K562 (cell line): Measurements from ENCODE around the gene GATA1. TPM values are rescaled to one million over a fixed set of nuclear protein-coding genes. Genes with fewer than 3 reads are reported as not detected.

Experiments
- ATAC-seq: fragments of 200-7000 bp; cut with Tn5 transposase; 3 replicates; pipeline ENCODE4 v1.9.1; 2020; ENCODE audit warnings: moderate library complexity
- BruUV-seq: library from RNA; stranded (reverse); fragments of 400-500 nt; replicated peaks from 2 replicates; lab custom pipeline; 2021; lab: Mats Ljungman, UMichigan
- CTCF ChIA-PET: fragments of 300-600 bp; formaldehyde crosslinking; extraction: SDS; loops from one replicate; lab custom pipeline; 2021; ENCODE audit warnings: low intra/inter-chr PET ratio; lab: Yijun Ruan, JAX
- POLR2A ChIA-PET: fragments of 300-600, 350-650 bp; sonication (Branson Sonifier 250); formaldehyde crosslinking; extraction: SDS; loops from one replicate; lab custom pipeline; 2021; ENCODE audit warnings: antibody characterized with exemption, inconsistent platforms; lab: Yijun Ruan, JAX
- DNase-seq, 4 experiments: peaks; one replicate each; pipeline versions ENCODE4 v3.0.0 to v3.0.0-alpha.2; 2011 to 2018; ENCODE audit warnings: low spot score in 3 of 4, mixed read lengths in 3 of 4; ENCODE audit errors: extremely low read depth in 1 of 4
- FAIRE-seq: peaks from 2 replicates; lab custom pipeline; 2011; peaks lifted over from hg19 to GRCh38; lab: Jason Lieb, UNC
- H2AFZ ChIP-seq: 2 replicates; pipeline ENCODE4 v1.6.0; 2011; ENCODE audit warnings: low read depth, low read length, control low read depth, inconsistent platforms
- H3K27ac ChIP-seq: fragments of 200-600 bp; 3 replicates; pipeline ENCODE4 v1.8.0; 2011; ENCODE audit warnings: low read depth, mild to moderate bottlenecking, control low read depth, inconsistent platforms, low read length, moderate library complexity, mixed read lengths; ENCODE audit errors: extremely low read depth
- H3K27me3 ChIP-seq, 2 experiments: fragments of 300-600 bp in 1 of 2; 2 replicates in 1 of 2; 3 replicates in 1 of 2; pipeline versions ENCODE4 v1.6.0 to v1.8.0; 2011; ENCODE audit warnings: inconsistent platforms in 2 of 2, low read length in 2 of 2, mild to moderate bottlenecking in 1 of 2, mixed read lengths in 1 of 2, moderate library complexity in 1 of 2; ENCODE audit not compliant: control insufficient read depth in 2 of 2, insufficient read depth in 2 of 2
- H3K36me3 ChIP-seq: fragments of 300-600 bp; 3 replicates; pipeline ENCODE4 v1.8.0; 2011; ENCODE audit warnings: mild to moderate bottlenecking, low read length, inconsistent platforms; ENCODE audit not compliant: control insufficient read depth, insufficient read depth
- H3K4me1 ChIP-seq, 2 experiments: fragments of 200-600 bp in 1 of 2; replicated peaks in 1 of 2; 2 replicates in 1 of 2; 3 replicates in 1 of 2; pipeline versions ENCODE4 v1.5.1 to v1.8.0; 2011; ENCODE audit warnings: inconsistent platforms in 2 of 2, low read length in 2 of 2, mild to moderate bottlenecking in 1 of 2, mixed read lengths in 1 of 2, moderate library complexity in 1 of 2; ENCODE audit not compliant: control insufficient read depth in 2 of 2, insufficient read depth in 2 of 2
- H3K4me2 ChIP-seq: 2 replicates; pipeline ENCODE4 v1.6.1; 2011; ENCODE audit warnings: low read length, control low read depth, inconsistent platforms, mixed read lengths; ENCODE audit not compliant: insufficient read depth
- H3K4me3 ChIP-seq: fragments of 200-600 bp; sonication (generic), shearing (Covaris generic); 2 replicates; pipeline ENCODE4 v1.5.1; 2016; ENCODE audit warnings: control low read depth, inconsistent platforms
- H3K79me2 ChIP-seq: fragments of 200-600 bp; 3 replicates; pipeline ENCODE4 v1.8.0; 2011; ENCODE audit warnings: low read length, inconsistent platforms; ENCODE audit not compliant: control insufficient read depth, insufficient read depth
- H3K9ac ChIP-seq, 2 experiments: 2 replicates each; pipeline versions ENCODE4 v1.6.0 to v1.6.1; 2011; ENCODE audit warnings: low read depth in 2 of 2, low read length in 2 of 2, control low read depth in 1 of 2, inconsistent platforms in 1 of 2, mild to moderate bottlenecking in 1 of 2, mixed read lengths in 1 of 2; ENCODE audit not compliant: insufficient read depth in 1 of 2
- H3K9me1 ChIP-seq: one replicate; pipeline ENCODE4 v1.6.0; 2011; ENCODE audit warnings: inconsistent platforms, mild to moderate bottlenecking, low read length, moderate library complexity; ENCODE audit not compliant: control insufficient read depth, insufficient read depth
- H3K9me3 ChIP-seq: replicated peaks from 2 replicates; pipeline ENCODE4 v1.5.1; 2011; ENCODE audit warnings: low read depth, low read length, inconsistent platforms; ENCODE audit not compliant: control insufficient read depth, insufficient read depth
- H4K20me1 ChIP-seq: replicated peaks from 2 replicates; pipeline ENCODE4 v1.6.1; 2011; ENCODE audit warnings: low read length, inconsistent platforms, mixed read lengths; ENCODE audit not compliant: control insufficient read depth, insufficient read depth
- CLOCK ChIP-seq: fragments of 250-450 bp; sonication (Bioruptor Pico); IDR thresholded peaks from 2 replicates; pipeline ENCODE4 v1.4.0; 2020; ENCODE audit warnings: mild to moderate bottlenecking, moderate library complexity, borderline replicate concordance
- DNMT1 ChIP-seq: fragments of 450-650 bp; IDR thresholded peaks from 2 replicates; pipeline ENCODE4 v1.6.1; 2016; ENCODE audit warnings: antibody characterized with exemption, mild to moderate bottlenecking
- ELF2 ChIP-seq: fragments of 250-450 bp; sonication (Bioruptor Pico); IDR thresholded peaks from 2 replicates; pipeline ENCODE4 v1.5.0; 2021; ENCODE audit warnings: mild to moderate bottlenecking
- HDAC2 ChIP-seq: fragments of 450-650 bp; IDR thresholded peaks from 2 replicates; pipeline ENCODE4 v1.6.1; 2016; ENCODE audit warnings: mild to moderate bottlenecking
- ILF3 ChIP-seq: fragments of 450-650 bp; IDR thresholded peaks from 2 replicates; pipeline ENCODE4 v1.6.1; 2018; ENCODE audit warnings: antibody characterized with exemption, mild to moderate bottlenecking, moderate library complexity, borderline replicate concordance
- LCOR ChIP-seq: sonication (generic); formaldehyde crosslinking; IDR thresholded peaks from 2 replicates; pipeline ENCODE4 v1.8.0; 2022; ENCODE audit warnings: mild to moderate bottlenecking, missing genetic modification reagents
- NKRF ChIP-seq: fragments of 450-650 bp; IDR thresholded peaks from 2 replicates; pipeline ENCODE4 v1.6.1; 2016; ENCODE audit warnings: borderline replicate concordance
- POLR2B ChIP-seq: fragments of 450-650 bp; IDR thresholded peaks from 2 replicates; pipeline ENCODE4 v1.6.1; 2018; ENCODE audit warnings: low read depth; ENCODE audit not compliant: partially characterized antibody
- SIRT6 ChIP-seq: IDR thresholded peaks from one replicate; pipeline ENCODE4 v1.6.1; 2012; ENCODE audit warnings: low read depth, mild to moderate bottlenecking, control low read depth, inconsistent platforms, low read length, moderate library complexity
- TFAM ChIP-seq: fragments of 250-450 bp; sonication (Bioruptor Pico); conservative IDR thresholded peaks from 2 replicates; pipeline ENCODE4 v1.5.0; 2021; ENCODE audit warnings: mild to moderate bottlenecking, moderate library complexity
- XRCC5 ChIP-seq: fragments of 200-400 bp; formaldehyde crosslinking; IDR thresholded peaks from 2 replicates; pipeline ENCODE4 v1.6.1; 2017; ENCODE audit warnings: low read depth, mild to moderate bottlenecking, low read length
- ZNF165 ChIP-seq: fragments of 250-450 bp; sonication (Bioruptor Pico); IDR thresholded peaks from 2 replicates; pipeline ENCODE4 v1.4.0; 2020; ENCODE audit warnings: borderline replicate concordance
- ZNF282 ChIP-seq: sonication (generic); formaldehyde crosslinking; IDR thresholded peaks from 2 replicates; pipeline ENCODE4 v1.8.1; 2023; ENCODE audit warnings: missing genetic modification reagents
- WGBS: fragments of 100-300 bp; shearing (Covaris generic); methylation state at CpG from one replicate; pipeline ENCODE4 v1.1.6; 2016; ENCODE audit warnings: low coverage, mixed read lengths; ENCODE audit not compliant: insufficient coverage; ENCODE audit errors: missing lambda C conversion rate; 5-methylcytosine and 5-hydroxymethylcytosine counted together
- in situ Hi-C: fragments of 300-500 bp; cut with MboI; formaldehyde crosslinking; loops from 4 replicates; pipeline ENCODE4 v1.15.0; 2018; ENCODE audit warnings: inconsistent platforms, mixed read lengths
- intact Hi-C: fragments of 100-400 bp; cut with micrococcal nuclease; formaldehyde crosslinking; loops from 2 replicates; pipeline ENCODE4 v1.14.2; 2022
- polyA plus RNA-seq, 8 experiments: library from polyadenylated mRNA; depleted of rRNA in 4 of 8; stranded (reverse) in 5 of 8; unstranded in 3 of 8; fragments of >200 nt; fragmentation: Nextera tagmentation in 2 of 8; fragmentation: Illumina TruSeq in 1 of 8; extraction: Ambion mirVana in 2 of 8; extraction: Trizol in 1 of 8; gene quantifications; 2 replicates each; pipeline versions ENCODE4 v1.2.1 to v1.2.3, GENCODE V29; 2011 to 2014; ENCODE audit warnings: inconsistent platforms in 1 of 8, missing spikeins in 1 of 8
- total RNA-seq, 7 experiments: library from RNA; depleted of rRNA in 6 of 7; stranded (reverse); fragments of >200 nt in 6 of 7; fragmentation: Illumina TruSeq in 2 of 7; extraction: Trizol in 2 of 7; gene quantifications; 2 replicates each; pipeline versions ENCODE4 v1.2.1 to v1.2.3, GENCODE V29; 2011 to 2021; ENCODE audit warnings: low replicate concordance in 1 of 7

The GATA1 gene
- total and polyA plus RNA-seq, 9 of the 15 experiments (the other 6 are each of a cell fraction or from before 2014, with no cell fraction given): 11.9 to 291 (median 116) TPM

GRCh38 chrX:48814722-48815121 is 28.3 kb downstream of the GATA1 start:
- ChIA-PET CTCF (no interaction called here), POLR2A (interaction anchor here (0.6 kb wide), 1 partner anchor 1645 kb away, joined by 3 read pairs; no protein-coding TSS in a partner anchor)
- Histone ChIP-seq H3K9me3 (no peaks in the 10 kb centered on the region), H3K27ac (no peak overlapping the region), H3K4me2 (no peak overlapping the region), H3K9ac (no peak overlapping the region), H3K4me3 (no peak overlapping the region), H3K9me1 (no peaks in the 10 kb centered on the region), H3K36me3 (peaks cover 27% of the 10 kb centered on the region; the same call in 2 of the 3 replicates), H3K4me1 (peaks cover 5 to 12% of the 10 kb centered on the region in 2 experiments; a peak in 4 of 5 replicates), H3K79me2 (no peaks in the 10 kb centered on the region), H4K20me1 (no peaks in the 10 kb centered on the region), H2AFZ (no peak overlapping the region), H3K27me3 (no peaks in the 10 kb centered on the region)
- no TSS peak for BruUV-seq
- TF ChIP-seq ZNF282 (CRISPR knock-in tag) (no peak), CLOCK (CRISPR knock-in tag) (no peak), ZNF165 (CRISPR knock-in tag) (no peak), ILF3 (no peak), HDAC2 (no peak), NKRF (no peak), ELF2 (CRISPR knock-in tag) (no peak), LCOR (CRISPR knock-in tag) (no peak), POLR2B (no peak), TFAM (CRISPR knock-in tag) (no peak), XRCC5 (no peak), SIRT6 (no peak), DNMT1 (no peak)
- FAIRE-seq (no peak), ATAC-seq (no peak), DNase-seq (no peak)
- intact Hi-C loops (no loop called here), in situ Hi-C loops (no loop called here)
- 96% methylated on average over 4 of the region's 8 CpGs for WGBS
